ENCODE results near the gene NUTM2E.
"Not testable (repeated sequence)": the region's sequence is repeated elsewhere in the genome, so short reads cannot be mapped to it uniquely, and the experiment has no call there.

The NUTM2E gene

GRCh38 chr10:79866903-79867551 is 40.5 kb downstream of the NUTM2E start:
- DNase-seq: not testable (repeated sequence)

DNA sequence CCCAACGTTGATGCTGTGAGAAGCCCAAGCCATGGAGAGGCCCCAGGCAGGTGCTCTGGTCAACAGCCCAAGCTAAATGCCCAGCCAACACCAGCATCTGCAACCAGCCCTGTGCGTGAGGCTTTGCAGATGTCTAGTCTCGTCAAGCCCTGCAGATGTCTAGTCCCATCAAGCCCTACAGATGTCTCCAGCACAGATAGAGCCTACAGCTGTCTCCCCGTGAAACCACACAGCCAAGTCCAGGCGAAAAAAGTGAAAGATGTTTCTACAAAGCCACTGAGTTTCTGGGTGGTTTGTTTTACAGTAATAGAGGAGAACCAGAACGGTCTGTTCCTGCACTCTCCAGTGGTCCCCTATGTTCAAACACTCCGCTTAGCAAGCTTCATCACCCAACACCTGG is 41.5 kb downstream of the NUTM2E start:
- not testable (repeated sequence) for DNase-seq

- DNase-seq: not testable (repeated sequence)
Observed at GRCh38 chr10:79869439-79870097, 43.0 kb downstream of the NUTM2E start.

DNA sequence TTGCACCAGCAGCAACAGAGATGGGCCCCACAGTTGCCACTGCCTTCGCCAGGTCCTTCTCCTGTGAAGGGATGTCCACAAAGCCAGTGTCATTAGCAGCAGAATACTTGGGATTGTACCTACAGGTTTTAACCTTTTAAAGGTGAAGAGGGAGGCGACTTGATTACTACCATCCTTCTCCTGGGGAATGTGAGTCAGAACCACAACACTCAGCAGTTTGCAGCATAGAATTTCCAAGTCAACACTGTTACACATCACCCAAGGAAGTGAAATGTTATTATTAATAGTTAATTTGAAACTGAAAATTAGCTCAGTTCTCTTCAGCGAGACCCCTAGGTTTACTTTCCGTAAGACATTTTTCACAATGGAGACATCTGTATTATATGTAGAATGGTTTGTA is 45.2 kb downstream of the NUTM2E start:
- not testable (repeated sequence) for DNase-seq

Measured in activated effector memory CD4-positive, alpha-beta T cell treated with anti-CD3 and anti-CD28 coated beads, Interleukin-2, amount 50 U/mL, for 16 hours (primary cell).